Stomach (tissue), 9 donors: ENCODE data around the gene ADAMTS13. TPM values are rescaled to one million over a fixed set of nuclear protein-coding genes. Genes with fewer than 3 reads are reported as not detected.

Experiments used
- DNase-seq, 2 donors: peaks; one replicate each; pipeline versions ENCODE4 v3.0.0 to v3.0.0-alpha.2; 2013 to 2019
- H3K27ac ChIP-seq, 5 donors: fragments of 200-600 bp in 4 of 5; sonication (generic) in 4 of 5; one replicate each; pipeline ENCODE4 v1.5.1; 2013 to 2019; ENCODE audit warnings: mild to moderate bottlenecking in 1 of 5, moderate library complexity in 1 of 5
- H3K27me3 ChIP-seq, 3 donors: fragments of 200-600 bp; sonication (generic); one replicate each; pipeline ENCODE4 v1.5.1; 2017 to 2019; ENCODE audit warnings: mixed run types in 1 of 3
- H3K36me3 ChIP-seq, 4 donors: fragments of 200-600 bp; sonication (generic); 1 replicate in 3 of 4; 2 replicates in 1 of 4; pipeline ENCODE4 v1.5.1; 2016 to 2019
- H3K4me1 ChIP-seq, 4 donors: fragments of 200-600 bp; sonication (generic); one replicate each; pipeline ENCODE4 v1.5.1; 2016 to 2019
- H3K4me3 ChIP-seq, 4 donors: fragments of 200-600 bp; sonication (generic) in 3 of 4; one replicate each; pipeline ENCODE4 v1.5.1; 2016 to 2019; ENCODE audit warnings: mild to moderate bottlenecking in 1 of 4
- H3K9me3 ChIP-seq, 4 donors: fragments of 200-600 bp; sonication (generic); one replicate each; pipeline ENCODE4 v1.5.1; 2016 to 2019
- EP300 ChIP-seq: sonication (generic); formaldehyde crosslinking; IDR thresholded peaks from one replicate; pipeline ENCODE4 v1.6.1; 2017; ENCODE audit warnings: antibody characterized with exemption
- POLR2A ChIP-seq, 4 donors: fragments of 450-650 bp; IDR thresholded peaks; one replicate each; pipeline ENCODE4 v1.6.1; 2016; ENCODE audit warnings: antibody characterized with exemption in 4 of 4, control low read depth in 2 of 4, mild to moderate bottlenecking in 1 of 4, moderate library complexity in 1 of 4
- POLR2AphosphoS5 ChIP-seq, 3 donors: sonication (generic); formaldehyde crosslinking; IDR thresholded peaks; one replicate each; pipeline ENCODE4 v1.6.1; 2016; ENCODE audit warnings: antibody characterized with exemption in 3 of 3
- WGBS, 5 donors: extraction: QIAGEN DNeasy Blood & Tissue Kit in 3 of 5; methylation state at CpG; one replicate each; pipeline versions ENCODE4 v1.1.5 to v1.1.7; 2013 to 2018; 5-methylcytosine and 5-hydroxymethylcytosine counted together
- intact Hi-C: fragments of 100-400 bp; cut with DNase I; formaldehyde crosslinking; loops from one replicate; pipeline ENCODE4 v1.15.1; 2023; ENCODE audit warnings: low total_unique reads
- polyA plus RNA-seq, 3 donors: library from polyadenylated mRNA; stranded (reverse); fragments of 200-250 nt; gene quantifications; one replicate each; pipeline ENCODE4 v1.2.3, GENCODE V29; 2013
- total RNA-seq, 5 donors: library from RNA; depleted of rRNA; stranded (reverse); fragments of >200 nt; gene quantifications; one replicate each; pipeline versions ENCODE4 v1.1.0 to v1.2.3, GENCODE V29; 2014 to 2016
- TF ChIP-seq, protein P1 (sequence below), 7 experiments: fragments of 450-650 bp in 4 of 7; fragments of 200-600 bp in 3 of 7; sonication (generic) in 3 of 7; IDR thresholded peaks; one replicate each; pipeline ENCODE4 v1.5.1; 2016 to 2019; ENCODE audit warnings: antibody characterized with exemption in 7 of 7, control low read depth in 2 of 7, mild to moderate bottlenecking in 1 of 7
- donor health status: healthy with polysubstance abuse.
- donor health status: Bipolar disorder and iron deficiency.
- donor health status: healthy.

The ADAMTS13 gene
- total and polyA plus RNA-seq, 8 donors = 4.6 to 19.6 (median 7.5) TPM; not detected in 1

DNA sequence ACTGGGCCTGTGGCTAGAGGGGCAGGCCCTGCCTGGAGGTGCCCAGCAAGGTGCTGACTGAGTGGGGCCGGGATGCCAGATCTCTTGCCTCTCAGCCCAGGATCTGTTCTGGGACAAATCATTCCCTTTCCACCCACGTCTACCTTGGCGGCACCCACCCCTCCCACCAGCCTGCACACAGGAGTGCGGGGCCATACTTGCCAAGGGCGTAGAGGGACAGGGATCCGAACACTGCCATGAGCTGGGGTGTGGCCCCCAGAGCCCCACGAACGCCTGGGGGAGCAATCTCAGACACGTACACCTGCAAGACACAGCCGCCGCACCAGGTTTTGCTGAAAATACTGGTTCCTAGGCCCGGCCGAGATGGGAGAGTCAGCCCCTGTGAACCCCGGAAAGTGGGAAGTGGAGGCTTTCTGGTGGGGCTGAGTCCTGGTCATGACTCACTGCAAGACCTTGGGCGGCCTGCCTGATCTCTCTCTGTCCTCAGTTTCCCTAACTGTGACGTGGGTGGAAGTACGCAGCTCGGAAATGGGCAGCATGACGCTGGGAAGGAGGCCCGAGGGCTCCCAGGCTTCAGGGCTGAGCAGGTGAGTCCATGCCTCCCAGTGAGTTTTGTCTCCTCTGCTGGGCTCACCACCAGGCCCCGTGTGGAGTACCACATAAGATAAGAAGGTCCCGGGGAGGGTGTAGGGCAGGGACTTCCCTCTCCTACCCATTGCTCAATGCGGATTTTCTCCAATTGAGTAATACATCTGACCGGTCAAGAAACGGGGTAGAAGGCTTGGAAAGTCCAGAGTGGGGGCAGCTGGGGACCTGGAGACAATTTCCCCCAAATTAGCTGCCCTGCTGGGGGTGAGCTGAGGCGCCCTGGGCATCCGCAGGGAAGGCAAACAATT is 54.1 kb downstream of the ADAMTS13 start:
- no peak overlapping the region for H3K27ac ChIP-seq

DNA sequence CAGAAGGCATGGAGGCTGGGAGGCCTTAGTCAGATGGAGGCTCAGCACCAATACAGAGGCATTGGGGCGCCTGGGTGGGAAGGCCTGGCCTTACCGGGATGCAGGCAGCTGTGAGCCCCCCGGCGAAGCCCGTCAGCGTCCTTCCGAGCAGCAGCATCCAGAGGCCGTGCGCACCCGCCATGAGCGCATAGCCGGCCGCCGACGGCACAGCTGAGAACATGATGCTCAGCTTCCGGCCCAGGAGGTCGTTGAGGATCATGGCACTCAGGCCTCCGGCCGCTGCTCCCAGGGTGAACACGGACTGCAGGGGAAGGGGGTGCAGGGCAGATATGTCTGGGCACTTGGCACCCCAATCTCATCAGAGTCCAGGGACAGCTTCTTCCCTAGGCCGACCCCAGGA is 54.8 kb downstream of the ADAMTS13 start:
- 87 to 97% (median 95%) methylated on average over 19 to 21 of the region's 21 CpGs for WGBS, 5 donors
- TF ChIP-seq POLR2A (IDR thresholded peaks at IDR 0.05) (no peak), POLR2AphosphoS5 (IDR thresholded peaks at IDR 0.05) (no peak), EP300 (no peak)
- TF ChIP-seq, protein P1, sequence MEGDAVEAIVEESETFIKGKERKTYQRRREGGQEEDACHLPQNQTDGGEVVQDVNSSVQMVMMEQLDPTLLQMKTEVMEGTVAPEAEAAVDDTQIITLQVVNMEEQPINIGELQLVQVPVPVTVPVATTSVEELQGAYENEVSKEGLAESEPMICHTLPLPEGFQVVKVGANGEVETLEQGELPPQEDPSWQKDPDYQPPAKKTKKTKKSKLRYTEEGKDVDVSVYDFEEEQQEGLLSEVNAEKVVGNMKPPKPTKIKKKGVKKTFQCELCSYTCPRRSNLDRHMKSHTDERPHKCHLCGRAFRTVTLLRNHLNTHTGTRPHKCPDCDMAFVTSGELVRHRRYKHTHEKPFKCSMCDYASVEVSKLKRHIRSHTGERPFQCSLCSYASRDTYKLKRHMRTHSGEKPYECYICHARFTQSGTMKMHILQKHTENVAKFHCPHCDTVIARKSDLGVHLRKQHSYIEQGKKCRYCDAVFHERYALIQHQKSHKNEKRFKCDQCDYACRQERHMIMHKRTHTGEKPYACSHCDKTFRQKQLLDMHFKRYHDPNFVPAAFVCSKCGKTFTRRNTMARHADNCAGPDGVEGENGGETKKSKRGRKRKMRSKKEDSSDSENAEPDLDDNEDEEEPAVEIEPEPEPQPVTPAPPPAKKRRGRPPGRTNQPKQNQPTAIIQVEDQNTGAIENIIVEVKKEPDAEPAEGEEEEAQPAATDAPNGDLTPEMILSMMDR (IDR thresholded peaks at IDR 0.05) = no peak
- Histone ChIP-seq H3K4me3 (no peak overlapping the region), H3K9me3 (no peaks in the 10 kb centered on the region), H3K27me3 (peaks cover 0 to 7% (median 0%) of the 10 kb centered on the region in 3 donors), H3K4me1 (peaks cover 14 to 27% (median 22%) of the 10 kb centered on the region in 4 donors), H3K27ac (no peak overlapping the region), H3K36me3 (peaks cover 0 to 23% (median 8%) of the 10 kb centered on the region in 4 donors)
- intact Hi-C loops = no loop called here
- no peak for DNase-seq

More for the DNA sequence above, 54.1 kb downstream of the ADAMTS13 start:
- H3K27me3 ChIP-seq = peaks cover 0 to 7% (median 0%) of the 10 kb centered on the region in 3 donors
- peaks cover 0 to 23% (median 10%) of the 10 kb centered on the region in 4 donors for H3K36me3 ChIP-seq
- no peak overlapping the region for H3K4me3 ChIP-seq
- intact Hi-C loops = no loop called here
- H3K4me1 ChIP-seq = peaks cover 19 to 34% (median 29%) of the 10 kb centered on the region in 4 donors
- DNase-seq = no peak
- 77 to 86% (median 85%) methylated on average over 25 to 27 of the region's 27 CpGs for WGBS, 5 donors
- H3K9me3 ChIP-seq = no peaks in the 10 kb centered on the region
- no peak for TF ChIP-seq POLR2A (IDR thresholded peaks at IDR 0.05)
- TF ChIP-seq, protein P1 (IDR thresholded peaks at IDR 0.05) = no peak
- no peak for TF ChIP-seq POLR2AphosphoS5 (IDR thresholded peaks at IDR 0.05)
- no peak for TF ChIP-seq EP300

DNA sequence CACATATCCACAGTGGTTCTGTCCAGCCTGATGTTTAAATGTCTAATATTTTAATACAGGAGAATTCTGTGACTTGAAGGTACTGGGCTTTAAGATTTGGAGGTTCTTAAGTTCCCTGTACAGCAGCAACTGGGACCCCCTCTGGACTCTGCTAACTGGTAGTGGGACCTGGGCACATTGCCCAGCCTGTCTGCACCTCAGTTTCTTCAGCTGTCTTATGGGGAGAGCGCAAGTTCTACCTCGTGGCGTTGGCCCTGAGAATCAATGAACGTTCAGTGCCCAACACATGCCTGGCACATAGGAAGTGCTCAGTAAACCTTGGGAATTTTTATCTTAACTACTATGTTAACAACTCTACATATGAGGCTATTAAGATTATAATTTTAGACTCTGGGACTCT is 55.3 kb downstream of the ADAMTS13 start:
- H3K27me3 ChIP-seq = peaks cover 0 to 7% (median 0%) of the 10 kb centered on the region in 3 donors
- intact Hi-C loops = no loop called here
- H3K27ac ChIP-seq = no peak overlapping the region
- H3K9me3 ChIP-seq = no peaks in the 10 kb centered on the region
- H3K4me1 ChIP-seq = peaks cover 14 to 26% (median 22%) of the 10 kb centered on the region in 4 donors
- WGBS, 5 donors = 90 to 94% (median 92%) methylated on average over 4 of the region's 4 CpGs
- no peak overlapping the region for H3K4me3 ChIP-seq
- TF ChIP-seq EP300 (no peak), POLR2AphosphoS5 (IDR thresholded peaks at IDR 0.05) (no peak), POLR2A (IDR thresholded peaks at IDR 0.05) (no peak)
- TF ChIP-seq, protein P1 (IDR thresholded peaks at IDR 0.05) = no peak
- no peak for DNase-seq
- H3K36me3 ChIP-seq = peaks cover 0 to 23% (median 8%) of the 10 kb centered on the region in 4 donors

DNA sequence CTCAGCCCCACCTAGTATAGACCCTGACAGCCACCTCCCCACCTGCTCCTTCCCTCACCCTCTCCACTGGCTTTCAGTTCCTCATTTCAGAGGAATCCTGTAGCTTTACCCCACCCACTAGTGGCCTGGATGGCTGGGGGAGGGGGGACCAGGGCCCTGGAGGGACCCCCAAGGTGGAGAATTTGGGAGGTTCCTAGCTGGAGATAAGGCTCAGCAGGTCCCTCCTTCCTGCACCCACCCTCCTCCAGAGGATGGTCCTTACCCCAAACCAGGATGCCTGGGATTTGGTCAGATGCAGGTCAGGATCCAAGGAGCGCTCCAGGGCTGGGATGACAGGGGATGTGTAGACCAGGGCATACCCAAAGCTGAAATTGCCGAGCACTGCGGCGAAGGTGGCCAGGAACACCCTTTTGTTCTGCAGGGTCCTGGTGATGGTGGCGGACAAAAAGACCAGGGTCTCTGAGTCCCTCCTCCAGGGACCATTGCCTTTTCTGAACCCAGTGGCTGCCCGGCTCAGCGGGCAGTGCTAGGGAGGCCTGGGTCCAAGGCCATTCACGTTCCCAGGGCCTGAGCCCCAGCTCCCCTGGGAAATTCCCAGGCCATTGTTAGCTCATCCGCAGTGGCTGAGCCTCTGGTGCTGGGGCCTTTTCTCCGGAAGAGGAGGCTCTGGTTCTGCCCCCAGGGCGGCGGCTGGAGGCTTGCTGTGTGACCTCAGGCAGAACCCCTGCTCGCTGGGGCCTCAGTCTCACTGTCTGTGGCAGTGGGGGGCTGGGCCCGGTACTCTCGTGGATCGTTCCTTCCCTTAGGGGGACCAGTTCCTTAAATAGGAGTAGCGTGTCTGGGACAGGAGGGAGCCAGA is 56.1 kb downstream of the ADAMTS13 start:
- Histone ChIP-seq H3K4me1 (peaks cover 14 to 26% (median 22%) of the 10 kb centered on the region in 4 donors), H3K9me3 (no peaks in the 10 kb centered on the region), H3K36me3 (peaks cover 0 to 23% (median 8%) of the 10 kb centered on the region in 4 donors), H3K4me3 (peak overlapping the region; percentile 54 to 64 (median 60)), H3K27me3 (peaks cover 0 to 7% (median 0%) of the 10 kb centered on the region in 3 donors), H3K27ac (peak overlapping the region; percentile 47 to 77 (median 59))
- intact Hi-C loops = no loop called here
- TF ChIP-seq POLR2AphosphoS5 (IDR thresholded peaks at IDR 0.05) = no peak
- TF ChIP-seq POLR2A (IDR thresholded peaks at IDR 0.05) = no peak
- TF ChIP-seq EP300 = no peak
- TF ChIP-seq, protein P1 (IDR thresholded peaks at IDR 0.05) = no peak
- DNase-seq = no peak
- WGBS, 5 donors = 16 to 38% (median 32%) methylated on average over 6 to 17 of the region's 17 CpGs
